ENCODE measurements around the gene CTPS1. TPM values are rescaled to one million over a fixed set of nuclear protein-coding genes. Genes with fewer than 3 reads are reported as not detected.

Gene CTPS1
- total RNA-seq, 1 donor from 2014 or later = 65.4 TPM

- intact Hi-C loops (cut with micrococcal nuclease) = no loop called here
These were observed 14.0 kb upstream of the CTPS1 start for GRCh38 chr1:40965531-40965930.

- intact Hi-C loops (cut with micrococcal nuclease) = no loop called here
These were observed 13.1 kb upstream of the CTPS1 start for GRCh38 chr1:40966417-40966816.

DNA sequence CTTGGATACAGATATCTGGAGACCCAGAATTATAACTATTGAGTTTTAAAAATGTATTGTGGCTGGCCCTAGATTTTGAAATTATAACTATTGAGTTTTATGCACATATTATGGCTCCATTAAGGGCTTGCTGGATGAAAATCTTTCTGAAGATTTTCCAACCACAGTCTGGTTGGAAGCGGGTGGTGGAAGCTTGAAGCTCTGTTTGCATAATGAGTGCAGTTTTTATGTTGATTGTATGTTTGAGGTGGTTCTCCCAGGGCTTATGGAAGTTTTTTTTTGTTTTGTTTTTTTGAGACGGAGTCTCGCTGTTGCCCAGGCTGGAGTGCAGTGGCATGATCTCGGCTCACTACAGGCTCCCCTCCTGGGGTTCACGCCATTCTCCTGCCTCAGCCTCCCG, 10.1 kb upstream of the CTPS1 start:
- intact Hi-C loops (cut with micrococcal nuclease) = no loop called here

- intact Hi-C loops (cut with micrococcal nuclease) = no loop called here
These were observed 7.5 kb upstream of the CTPS1 start for GRCh38 chr1:40971966-40972365.

DNA sequence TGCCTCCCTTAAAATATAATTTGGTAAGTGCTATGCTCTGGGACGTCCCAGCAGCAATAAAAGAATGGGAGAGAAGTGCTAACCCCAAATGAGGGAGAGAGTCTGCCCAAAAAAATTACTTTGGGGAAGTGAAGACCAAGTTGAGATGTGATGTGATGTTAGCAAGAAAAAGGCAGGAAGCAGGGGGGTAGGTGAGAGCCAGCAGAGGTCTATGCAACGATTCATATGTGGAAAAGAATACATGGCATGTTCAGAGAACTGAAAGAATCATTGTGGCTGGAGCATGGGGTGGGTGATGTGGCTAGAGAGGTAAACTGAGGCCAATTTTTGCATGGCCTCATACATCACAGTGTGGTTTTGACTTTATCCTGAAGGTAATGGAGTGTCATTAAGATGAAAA, 5.6 kb upstream of the CTPS1 start:
- intact Hi-C loops (cut with micrococcal nuclease) = no loop called here

GRCh38 chr1:40974945-40975344, 4.6 kb upstream of the CTPS1 start:
- intact Hi-C loops (cut with micrococcal nuclease) = no loop called here

DNA sequence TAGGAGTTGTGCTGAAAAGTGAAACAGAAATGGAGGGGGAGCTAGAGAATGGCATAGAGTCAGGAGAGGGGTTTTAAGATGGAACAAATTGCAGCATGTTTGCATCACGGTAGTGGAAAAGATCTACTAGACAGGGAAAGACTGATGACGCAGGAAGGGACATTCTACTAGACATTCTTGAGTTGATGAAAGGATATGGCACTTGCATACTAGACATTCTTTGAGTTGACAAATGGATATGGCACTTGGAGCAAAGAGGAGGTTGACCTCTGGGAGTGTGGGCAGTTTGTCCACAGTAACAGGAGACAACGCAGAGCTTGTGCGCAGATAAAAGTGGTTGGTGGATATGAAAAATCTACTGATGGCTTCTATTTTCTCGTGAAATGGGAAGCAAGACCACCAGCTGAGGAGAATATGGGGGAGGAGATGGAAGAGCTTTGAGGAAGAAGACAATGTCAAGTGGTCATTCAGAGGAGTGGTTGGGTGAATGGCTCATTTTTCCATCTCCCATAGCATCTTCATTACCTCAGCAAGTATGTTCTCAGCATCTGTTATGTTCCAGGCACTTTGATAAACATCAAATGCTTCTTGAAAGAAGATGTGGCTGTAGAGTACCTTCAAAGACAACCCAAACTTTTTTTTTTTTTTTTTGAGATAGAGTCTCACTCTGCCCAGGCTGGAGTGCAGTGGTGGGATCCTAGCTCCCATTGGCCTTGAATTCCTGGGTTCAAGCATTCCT, 2.4 kb upstream of the CTPS1 start:
- intact Hi-C loops (cut with micrococcal nuclease) = no loop called here

GRCh38 chr1:40977716-40978115, 1.8 kb upstream of the CTPS1 start:
- intact Hi-C loops (cut with micrococcal nuclease) = loop anchor here (2.0 kb wide), 5 partner anchors 263 to 929 kb away; partner anchors contain the start of gene NFYC

DNA sequence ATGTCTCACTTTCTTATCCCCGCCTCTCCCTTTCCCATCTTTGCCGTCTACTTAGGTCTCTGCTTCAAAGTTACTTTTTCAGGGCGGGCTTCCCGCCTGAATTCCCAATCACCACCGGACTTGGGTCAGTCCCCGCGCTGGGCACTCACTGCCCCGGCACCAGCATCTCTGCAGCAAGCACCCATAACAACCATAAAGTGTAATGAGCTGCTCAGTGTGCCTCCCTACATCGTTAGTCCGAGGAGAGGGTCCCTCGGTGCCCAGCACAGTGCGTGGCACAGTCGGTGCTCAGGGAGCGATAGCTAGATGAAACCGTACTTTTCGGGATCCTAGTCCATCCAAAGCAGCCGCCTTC, 633 bp upstream of the CTPS1 start:
- intact Hi-C loops (cut with micrococcal nuclease) = loop anchor here (1.0 to 2.0 kb wide), 7 partner anchors 117 to 930 kb away; partner anchors contain the start of genes CITED4 and NFYC

DNA sequence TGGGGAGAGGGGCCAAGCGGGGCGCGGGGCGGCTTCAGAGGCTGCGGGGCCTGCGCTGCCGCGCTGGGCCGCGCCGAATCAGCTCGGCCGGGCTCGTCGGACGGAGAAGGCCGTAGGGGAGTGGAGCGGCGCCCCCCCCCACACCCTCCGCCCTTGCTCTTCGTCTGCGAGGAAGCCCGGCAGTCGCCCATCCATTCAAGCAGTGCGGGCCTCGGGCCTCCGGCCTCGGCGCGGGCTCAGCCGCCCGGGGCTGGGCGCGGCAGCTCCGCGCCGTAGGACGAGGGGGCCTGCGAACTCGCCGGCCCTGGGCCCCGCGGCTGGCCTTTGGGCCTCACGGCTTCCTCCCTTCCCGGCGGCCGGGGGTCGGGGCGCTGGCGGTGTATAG, 564 bp downstream of the CTPS1 start:
- intact Hi-C loops (cut with micrococcal nuclease) = loop anchor here (2.0 kb wide), 2 partner anchors 23 to 939 kb away; partner anchors contain the start of gene CAP1

GRCh38 chr1:40980453-40981121, 1.1 kb downstream of the CTPS1 start:
- intact Hi-C loops (cut with micrococcal nuclease) = loop anchor here (2.0 kb wide), 2 partner anchors 22 to 940 kb away; partner anchors contain the start of gene CAP1

GRCh38 chr1:40981691-40982448, 2.4 kb downstream of the CTPS1 start:
- intact Hi-C loops (cut with micrococcal nuclease) = loop anchor here (2.0 kb wide), 2 partner anchors 21 to 941 kb away; partner anchors contain the start of gene CAP1

DNA sequence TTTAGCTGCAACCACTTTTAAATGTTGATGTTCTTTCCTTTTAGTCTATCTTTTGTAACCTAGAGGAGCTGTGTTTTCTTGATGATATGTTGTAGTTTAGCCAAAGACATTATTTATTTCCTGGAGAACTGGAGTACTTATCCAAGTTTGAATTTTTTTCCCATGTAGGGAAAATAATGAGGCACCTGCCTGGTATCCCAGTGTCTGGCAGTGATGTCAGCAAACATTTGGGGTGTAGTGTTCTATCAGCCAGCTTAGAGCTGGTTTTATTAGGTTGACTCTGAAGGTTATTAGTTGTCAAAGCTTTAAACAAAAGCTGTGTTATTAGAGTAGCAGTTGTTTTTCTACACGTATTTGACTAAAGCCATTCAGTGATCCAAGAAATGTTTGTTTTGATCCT, 3.2 kb downstream of the CTPS1 start:
- intact Hi-C loops (cut with micrococcal nuclease) = no loop called here

- intact Hi-C loops (cut with micrococcal nuclease) = no loop called here
These were observed 3.8 kb downstream of the CTPS1 start for GRCh38 chr1:40983286-40983685.

GRCh38 chr1:40984066-40984465, 4.6 kb downstream of the CTPS1 start:
- intact Hi-C loops (cut with micrococcal nuclease) = no loop called here

DNA sequence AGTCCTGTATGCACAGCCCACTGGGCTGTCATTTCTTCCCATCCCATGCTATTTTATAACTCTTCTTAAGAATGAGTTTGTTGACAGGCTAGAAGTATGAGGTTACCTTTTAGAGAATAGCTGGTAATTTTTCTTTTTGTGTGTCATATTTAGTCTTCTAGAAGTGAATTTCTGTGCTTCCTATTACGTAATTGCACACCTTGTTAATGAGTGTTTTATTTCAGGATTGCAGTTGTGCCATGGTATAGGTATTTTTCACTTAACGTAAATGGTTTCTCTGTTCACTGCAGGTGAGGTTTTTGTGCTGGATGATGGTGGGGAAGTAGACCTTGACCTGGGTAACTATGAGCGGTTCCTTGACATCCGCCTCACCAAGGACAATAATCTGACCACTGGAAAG, 5.0 kb downstream of the CTPS1 start:
- intact Hi-C loops (cut with micrococcal nuclease) = no loop called here

DNA sequence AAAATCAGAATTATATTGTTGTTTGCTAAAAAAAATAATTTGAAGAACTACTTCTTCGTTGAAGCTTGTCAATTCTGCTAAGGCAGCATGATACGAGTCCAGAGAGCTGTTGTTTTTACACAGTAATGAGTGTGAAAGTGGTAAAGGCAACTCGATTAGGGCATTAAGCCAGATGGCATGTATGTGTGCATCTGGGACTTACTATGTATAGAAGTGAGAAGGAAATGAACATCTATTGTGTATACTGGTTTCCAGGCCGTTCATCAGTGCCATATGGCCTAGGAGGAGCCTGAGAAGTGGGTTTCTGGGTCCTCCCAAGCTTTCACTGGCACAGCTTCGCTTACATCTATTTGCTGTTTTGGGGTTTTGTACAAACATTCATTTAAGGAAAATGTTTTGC, 5.7 kb downstream of the CTPS1 start:
- intact Hi-C loops (cut with micrococcal nuclease) = no loop called here

DNA sequence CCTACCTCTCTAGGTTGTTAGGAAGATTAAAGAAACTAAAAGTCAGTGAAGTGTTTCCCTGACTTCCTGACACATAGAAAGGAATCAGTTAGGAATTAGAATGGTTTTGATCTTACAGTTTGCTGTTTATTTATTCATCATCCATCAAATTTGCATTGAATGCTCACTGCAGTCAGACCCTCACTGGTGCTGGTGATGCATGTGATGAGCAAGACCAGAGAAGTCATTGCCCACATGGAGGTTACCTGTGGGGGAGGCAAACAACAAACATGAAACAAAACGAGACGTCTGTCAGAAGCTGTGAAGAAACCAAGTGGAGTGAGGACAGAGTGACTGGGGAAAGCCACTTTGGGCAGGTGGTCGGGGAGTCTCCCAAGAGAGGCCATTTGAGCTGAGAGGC, 6.4 kb downstream of the CTPS1 start:
- intact Hi-C loops (cut with micrococcal nuclease) = no loop called here

DNA sequence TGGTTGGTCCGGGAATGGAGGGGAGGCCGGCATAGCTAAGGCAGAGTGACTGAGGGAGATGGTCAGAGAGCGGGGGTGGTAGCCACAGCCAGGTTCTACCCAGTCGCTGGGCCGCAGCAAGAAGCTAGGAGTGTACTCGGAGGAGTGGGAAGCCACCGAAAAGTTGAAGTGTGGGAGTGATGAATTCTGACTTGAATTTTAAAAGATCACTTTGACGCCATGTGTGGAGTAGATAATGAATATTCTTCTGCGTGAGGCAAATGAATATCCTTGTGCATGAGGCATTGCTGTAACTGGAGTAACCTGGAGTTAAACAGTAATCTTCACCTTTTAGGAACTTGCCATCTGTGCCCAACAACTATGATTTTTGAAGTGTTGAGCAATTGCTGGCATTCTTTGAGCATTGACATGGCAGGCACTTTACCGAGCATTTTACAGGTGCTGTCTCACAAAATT, 6.9 kb downstream of the CTPS1 start:
- intact Hi-C loops (cut with micrococcal nuclease) = no loop called here

DNA sequence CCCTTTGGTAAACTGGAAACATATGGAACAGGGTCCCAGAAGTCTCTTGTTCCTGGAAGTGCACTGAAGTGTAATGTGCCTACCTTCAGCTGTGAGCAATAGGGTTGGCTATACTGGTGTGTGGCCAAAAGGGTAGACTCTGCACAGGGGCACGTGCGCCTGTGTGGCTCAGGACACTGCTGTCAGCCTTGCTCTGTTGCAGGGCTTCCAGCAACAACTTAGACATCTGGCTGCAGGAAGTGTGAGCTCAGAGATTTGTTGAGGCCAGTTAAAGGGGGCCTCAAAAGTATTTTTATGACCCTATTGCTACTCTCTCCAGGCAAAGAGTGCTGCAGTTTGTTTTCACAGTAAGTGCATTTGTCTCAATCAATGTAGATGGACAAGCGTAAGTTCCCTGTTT, 7.5 kb downstream of the CTPS1 start:
- intact Hi-C loops (cut with micrococcal nuclease) = no loop called here

- intact Hi-C loops (cut with micrococcal nuclease) = no loop called here
These were observed 8.2 kb downstream of the CTPS1 start for GRCh38 chr1:40987439-40988276.

All from T-helper 1 cell treated with Interleukin-12 subunit alpha and Interleukin-12 subunit beta and Interleukin-4 antibody, amounts not matched to agents 30 ng/mL and 1 ng/mL, for 36 hours (primary cell).